ENCODE measurements around the gene STK39. TPM values are rescaled to one million over a fixed set of nuclear protein-coding genes. Genes with fewer than 3 reads are reported as not detected.

Gene STK39
- total RNA-seq, 1 experiment from 2014 or later, result 22.1 TPM

- H3K36me3 Mint-ChIP-seq (ENCODE audit: insufficient read depth in 1 of 3, low read depth in 3 of 3), result no peaks in the 10 kb centered on the region
- no peak overlapping the region for H3K23ac ChIP-seq (ENCODE audit: insufficient read length, low read depth, low read length)
- no peak overlapping the region for H3K4ac ChIP-seq (ENCODE audit: low read depth, low read length)
- no peak overlapping the region for H3K4me3 Mint-ChIP-seq
- H4K91ac ChIP-seq (ENCODE audit: insufficient read length, low read depth, low read length), result no peak overlapping the region
- no peak overlapping the region for H3K27ac Mint-ChIP-seq
- no peak for TF ChIP-seq CTCF (conservative IDR thresholded peaks at IDR 0.05)
- peaks cover 4% of the 10 kb centered on the region for H3K27me3 Mint-ChIP-seq (ENCODE audit: low read depth)
- H2BK20ac ChIP-seq (ENCODE audit: low read depth, low read length, poor library complexity, severe bottlenecking), result no peak overlapping the region
- H3K9ac ChIP-seq (ENCODE audit: extremely low read depth, insufficient read length, low read length), result no peak overlapping the region
- no peak overlapping the region for H3K4me2 ChIP-seq (ENCODE audit: insufficient read depth, insufficient read length, low read length)
- H2BK12ac ChIP-seq (ENCODE audit: insufficient read length, low read depth, low read length), result no peak overlapping the region
- H2BK15ac ChIP-seq (ENCODE audit: low read depth, low read length), result no peak overlapping the region
- no peak overlapping the region for H4K8ac ChIP-seq (replicated peaks; ENCODE audit: insufficient read length, low read depth, low read length)
- H2BK5ac ChIP-seq (ENCODE audit: insufficient read length, low read length), result no peak overlapping the region
- no peaks in the 10 kb centered on the region for H3K23me2 ChIP-seq (ENCODE audit: insufficient read length, low read depth, low read length, poor library complexity, severe bottlenecking)
- H3K4me1 ChIP-seq (ENCODE audit: insufficient read depth, low read length), result peaks cover 2% of the 10 kb centered on the region; the same call in 1 of the 2 replicates
- H3K18ac ChIP-seq (ENCODE audit: insufficient read length, low read depth, low read length), result no peak overlapping the region
- no peak overlapping the region for H3K14ac ChIP-seq (ENCODE audit: insufficient read depth, low read length)
- no peaks in the 10 kb centered on the region for H3K79me1 ChIP-seq (ENCODE audit: insufficient read depth, low read depth, low read length, poor library complexity, severe bottlenecking)
- H4K5ac ChIP-seq (ENCODE audit: insufficient read length, low read depth, low read length), result no peak overlapping the region
- no peaks in the 10 kb centered on the region for H3K9me3 ChIP-seq (ENCODE audit: control insufficient read depth, low read depth, low read length)
- no peaks in the 10 kb centered on the region for H3K79me2 ChIP-seq (ENCODE audit: insufficient read depth, low read length)
- H3K27me3 ChIP-seq (ENCODE audit: insufficient read depth, low read length), result no peaks in the 10 kb centered on the region
- no peak overlapping the region for H3T11ph ChIP-seq (ENCODE audit: low read length)
- H3K4me1 Mint-ChIP-seq, result peaks cover 12% of the 10 kb centered on the region in 2 experiments
- DNase-seq, result no peak
- H3K56ac ChIP-seq (ENCODE audit: insufficient read length, low read depth, low read length), result no peak overlapping the region
- no peak overlapping the region for H2BK120ac ChIP-seq (ENCODE audit: low read depth, low read length, poor library complexity, severe bottlenecking)
- H2AFZ ChIP-seq (ENCODE audit: low read length), result no peak overlapping the region
- H2AK5ac ChIP-seq (ENCODE audit: insufficient read length, low read length), result no peak overlapping the region
- no peaks in the 10 kb centered on the region for H4K20me1 ChIP-seq (ENCODE audit: control insufficient read depth, insufficient read depth, insufficient read length)
- no peak overlapping the region for H3K27ac ChIP-seq (ENCODE audit: insufficient read length, low read depth, low read length)
- H3K9me3 Mint-ChIP-seq, result no peaks in the 10 kb centered on the region
Measured at GRCh38 chr2:168252976-168253375, 5.6 kb upstream of the STK39 start.
